Colonic mucosa (tissue), 4 donors: ENCODE results near the gene PRR14L. TPM values are rescaled to one million over a fixed set of nuclear protein-coding genes. Genes with fewer than 3 reads are reported as not detected.

Experiments
- DNase-seq: peaks from one replicate; pipeline ENCODE4 v3.0.0-alpha.2; 2020
- H3K27ac ChIP-seq: fragments of 200-600 bp; one replicate; pipeline ENCODE4 v1.8.0; 2021
- H3K27me3 ChIP-seq: fragments of 200-600 bp; one replicate; pipeline ENCODE4 v1.8.0; 2021
- H3K36me3 ChIP-seq: fragments of 200-600 bp; one replicate; pipeline ENCODE4 v1.8.0; 2021
- H3K4me1 ChIP-seq: fragments of 200-600 bp; one replicate; pipeline ENCODE4 v1.8.0; 2021; ENCODE audit warnings: mild to moderate bottlenecking
- H3K4me3 ChIP-seq: fragments of 200-600 bp; one replicate; pipeline ENCODE4 v1.8.0; 2021
- H3K9ac ChIP-seq, 2 donors: one replicate each; pipeline ENCODE4 v1.7.0; 2013; ENCODE audit warnings: control low read depth in 2 of 2, low read depth in 2 of 2, low read length in 2 of 2
- H3K9me3 ChIP-seq: fragments of 200-600 bp; one replicate; pipeline ENCODE4 v1.8.0; 2021
- intact Hi-C: fragments of 100-400 bp; cut with DNase I; formaldehyde crosslinking; loops from one replicate; pipeline ENCODE4 v1.14.1; 2022
- total RNA-seq, 2 donors: library from RNA; stranded (reverse); fragmentation: NEBNext Ultra II Directional in 1 of 2; extraction: Animal tissue kit (Norgen Biotek cat#: 25700) in 1 of 2; gene quantifications; one replicate each; pipeline ENCODE4 v1.2.1, GENCODE V29; 2021
- TF ChIP-seq, protein P1 (sequence below): fragments of 200-600 bp; IDR thresholded peaks from one replicate; pipeline ENCODE4 v1.8.0; 2022; ENCODE audit warnings: antibody characterized with exemption, mild to moderate bottlenecking
- donor health status: healthy.
- donor health status: DM: no; HTN: no; CAD: no.
- donor health status: DM: no; HTN: no; CAD: no.

The PRR14L gene
- total RNA-seq, 2 donors from 2014 or later = 58.2 to 74.6 TPM

GRCh38 chr22:31639436-31640039, 110.4 kb downstream of the PRR14L start:
- Histone ChIP-seq H3K36me3 (no peaks in the 10 kb centered on the region), H3K27me3 (no peaks in the 10 kb centered on the region), H3K9me3 (no peaks in the 10 kb centered on the region), H3K9ac (no peak overlapping the region), H3K4me1 (peaks cover 20% of the 10 kb centered on the region), H3K27ac (no peak overlapping the region), H3K4me3 (no peak overlapping the region)
- TF ChIP-seq, protein P1, sequence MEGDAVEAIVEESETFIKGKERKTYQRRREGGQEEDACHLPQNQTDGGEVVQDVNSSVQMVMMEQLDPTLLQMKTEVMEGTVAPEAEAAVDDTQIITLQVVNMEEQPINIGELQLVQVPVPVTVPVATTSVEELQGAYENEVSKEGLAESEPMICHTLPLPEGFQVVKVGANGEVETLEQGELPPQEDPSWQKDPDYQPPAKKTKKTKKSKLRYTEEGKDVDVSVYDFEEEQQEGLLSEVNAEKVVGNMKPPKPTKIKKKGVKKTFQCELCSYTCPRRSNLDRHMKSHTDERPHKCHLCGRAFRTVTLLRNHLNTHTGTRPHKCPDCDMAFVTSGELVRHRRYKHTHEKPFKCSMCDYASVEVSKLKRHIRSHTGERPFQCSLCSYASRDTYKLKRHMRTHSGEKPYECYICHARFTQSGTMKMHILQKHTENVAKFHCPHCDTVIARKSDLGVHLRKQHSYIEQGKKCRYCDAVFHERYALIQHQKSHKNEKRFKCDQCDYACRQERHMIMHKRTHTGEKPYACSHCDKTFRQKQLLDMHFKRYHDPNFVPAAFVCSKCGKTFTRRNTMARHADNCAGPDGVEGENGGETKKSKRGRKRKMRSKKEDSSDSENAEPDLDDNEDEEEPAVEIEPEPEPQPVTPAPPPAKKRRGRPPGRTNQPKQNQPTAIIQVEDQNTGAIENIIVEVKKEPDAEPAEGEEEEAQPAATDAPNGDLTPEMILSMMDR = no peak
- no peak for DNase-seq
- intact Hi-C loops = no loop called here

DNA sequence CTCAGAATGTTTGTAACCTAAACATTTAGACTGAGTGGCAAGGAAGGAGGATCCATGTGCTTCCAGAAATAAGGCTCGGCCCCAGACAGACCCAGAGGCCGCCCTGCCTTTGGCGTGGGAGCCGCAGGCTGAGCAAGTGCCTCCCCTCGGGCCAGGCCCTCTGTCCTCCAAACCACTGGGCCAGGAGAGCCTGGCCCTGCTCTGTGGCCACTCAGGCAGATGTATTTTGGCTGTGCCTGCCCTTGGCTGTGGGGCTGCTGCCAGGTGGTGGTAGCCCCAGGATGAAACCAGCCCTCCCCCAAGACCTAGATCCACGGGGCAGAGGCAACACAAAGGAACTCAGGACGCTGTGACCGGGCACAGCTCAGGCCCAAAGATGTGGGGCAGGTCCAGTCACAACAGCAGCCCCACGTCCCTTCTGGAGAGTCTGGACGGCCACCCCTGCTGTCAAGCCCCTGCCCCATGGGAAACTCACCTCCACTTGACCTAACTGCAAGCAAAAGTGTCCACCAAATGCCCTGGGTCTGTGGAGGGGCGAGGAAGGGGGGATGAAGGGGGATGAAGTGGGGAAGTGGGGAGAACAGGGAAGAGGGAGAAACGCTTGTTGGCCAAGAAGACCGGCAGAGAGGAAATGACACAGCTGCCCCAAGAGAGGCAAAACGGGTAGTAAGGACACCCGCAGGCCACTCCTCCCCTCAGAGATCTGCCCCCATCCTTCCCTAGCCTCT, 111.9 kb downstream of the PRR14L start:
- H3K4me1 ChIP-seq = peaks cover 27% of the 10 kb centered on the region
- no peaks in the 10 kb centered on the region for H3K36me3 ChIP-seq
- H3K9me3 ChIP-seq = no peaks in the 10 kb centered on the region
- peak overlapping the region; percentile 43 to 46 for H3K9ac ChIP-seq
- intact Hi-C loops = no loop called here
- H3K27ac ChIP-seq = peak overlapping the region; percentile 37
- TF ChIP-seq, protein P1 = no peak
- no peaks in the 10 kb centered on the region for H3K27me3 ChIP-seq
- no peak for DNase-seq
- no peak overlapping the region for H3K4me3 ChIP-seq

DNA sequence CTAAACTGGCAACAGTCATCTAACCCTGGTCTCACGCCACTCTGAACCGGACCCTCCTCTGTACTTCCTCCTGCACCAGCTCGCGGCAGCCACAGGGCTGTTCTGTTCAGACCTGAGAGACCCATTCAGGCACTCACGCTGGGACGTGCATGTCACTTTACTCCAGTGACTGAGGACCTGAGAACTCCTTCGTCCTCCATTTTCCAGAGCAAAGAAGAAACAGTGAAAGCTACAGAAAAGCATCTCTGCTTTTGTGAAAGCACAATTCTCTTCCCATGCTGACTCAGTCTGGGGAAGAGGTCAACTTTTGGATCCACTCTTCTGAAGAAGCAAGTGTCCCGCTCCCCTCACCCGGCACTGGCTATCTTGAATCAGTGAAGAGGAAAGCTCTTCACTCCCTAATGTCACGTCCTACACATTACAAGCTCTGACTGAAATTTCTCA, 112.5 kb downstream of the PRR14L start:
- H3K4me1 ChIP-seq = peaks cover 27% of the 10 kb centered on the region
- DNase-seq = no peak
- peak overlapping the region; percentile 37 for H3K27ac ChIP-seq
- H3K27me3 ChIP-seq = no peaks in the 10 kb centered on the region
- no peak overlapping the region for H3K4me3 ChIP-seq
- intact Hi-C loops = no loop called here
- TF ChIP-seq, protein P1 = no peak
- H3K9me3 ChIP-seq = no peaks in the 10 kb centered on the region
- H3K36me3 ChIP-seq = no peaks in the 10 kb centered on the region
- peak overlapping the region in 1 of 2 donors; percentile 46 for H3K9ac ChIP-seq

DNA sequence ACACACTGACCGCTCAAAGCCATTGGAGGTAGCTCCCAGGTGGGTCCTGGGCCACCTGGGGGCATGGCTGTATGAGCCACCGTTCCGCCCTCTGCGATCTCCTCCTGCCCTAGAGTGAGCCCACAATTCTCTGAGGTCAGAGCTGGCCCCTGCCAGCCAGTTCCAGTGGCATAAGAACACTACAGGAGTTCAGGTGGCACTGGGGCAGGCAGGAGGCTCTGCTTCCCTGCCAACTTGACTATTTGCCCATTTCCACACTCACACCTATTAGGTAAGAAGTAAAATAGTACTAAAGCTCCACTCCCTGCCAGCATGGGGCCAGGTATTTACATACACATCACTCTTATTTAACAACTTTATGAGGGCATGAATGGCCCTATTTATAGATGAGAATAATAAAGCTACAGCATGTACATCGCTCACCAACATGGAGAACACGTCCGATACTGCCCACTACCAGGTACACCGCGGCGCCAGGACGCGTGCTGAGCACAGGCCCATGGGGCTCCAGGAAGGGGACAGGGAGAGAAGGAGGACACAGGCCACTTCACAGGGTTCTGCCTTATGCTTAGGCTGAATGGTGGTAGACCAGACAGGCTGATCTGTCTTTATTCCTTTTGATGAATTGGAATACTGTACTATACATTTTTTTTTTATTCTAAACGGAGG, 114.2 kb downstream of the PRR14L start:
- H3K4me3 ChIP-seq = no peak overlapping the region
- peaks cover 27% of the 10 kb centered on the region for H3K4me1 ChIP-seq
- no peaks in the 10 kb centered on the region for H3K27me3 ChIP-seq
- TF ChIP-seq, protein P1 = no peak
- intact Hi-C loops = no loop called here
- no peaks in the 10 kb centered on the region for H3K36me3 ChIP-seq
- H3K9me3 ChIP-seq = no peaks in the 10 kb centered on the region
- no peak for DNase-seq
- no peak overlapping the region for H3K27ac ChIP-seq
- H3K9ac ChIP-seq = no peak overlapping the region

GRCh38 chr22:31631436-31631835, 118.5 kb downstream of the PRR14L start:
- DNase-seq = no peak
- intact Hi-C loops = no loop called here

More at GRCh38 chr22:31631436-31631835, 118.5 kb downstream of the PRR14L start:
- Histone ChIP-seq H3K4me1 (peaks cover 16% of the 10 kb centered on the region), H3K27ac (peak overlapping the region; percentile 70), H3K27me3 (no peaks in the 10 kb centered on the region), H3K9ac (peak overlapping the region; percentile 68 to 70), H3K36me3 (no peaks in the 10 kb centered on the region), H3K9me3 (no peaks in the 10 kb centered on the region), H3K4me3 (no peak overlapping the region)
- TF ChIP-seq, protein P1 = no peak

Other genes with a start within 250 kb of the PRR14L start
- gene PISD, start 87.9 kb downstream of the PRR14L start, total RNA-seq = 10 to 100 TPM; 30.8 to 48.1 TPM
- gene DEPDC5, start 3.9 kb upstream of the PRR14L start, total RNA-seq = 10 to 100 TPM; 24.6 to 52.7 TPM
- gene YWHAH, start 194.4 kb upstream of the PRR14L start, total RNA-seq = 100 to 1,000 TPM; 207 to 269 TPM